Measurements from ENCODE around the gene NUDT6. TPM values are rescaled to one million over a fixed set of nuclear protein-coding genes. Genes with fewer than 3 reads are reported as not detected.

The NUDT6 gene
- total RNA-seq, 2 donors from 2014 or later = 6.2 to 21.1 TPM

GRCh38 chr4:122921300-122921699, 1.1 kb downstream of the NUDT6 start:
- DNase-seq (no peak), ATAC-seq (no peak)
- Histone ChIP-seq H3K9me3 (no peaks in the 10 kb centered on the region), H3K36me3 (replicated peaks in 1 of 2; ENCODE audit: insufficient read depth in 1 of 2, low read depth in 2 of 2) (no peaks in the 10 kb centered on the region), H3K27me3 (no peaks in the 10 kb centered on the region), H3K4me3 (no peak overlapping the region), H3K27ac (no peak overlapping the region), H3K4me1 (peaks cover 17% of the 10 kb centered on the region)
- whole genome bisulfite sequencing, 2 donors = 80 to 83% methylated on average over 5 of the region's 5 CpGs
- intact Hi-C loops (cut with DNase I) = loop anchor here (10.0 kb wide), 1 partner anchor 166 kb away; no protein-coding TSS in a partner anchor
- no peak for TF ChIP-seq POLR2A (IDR thresholded peaks at IDR 0.05)
- TF ChIP-seq, protein P1, sequence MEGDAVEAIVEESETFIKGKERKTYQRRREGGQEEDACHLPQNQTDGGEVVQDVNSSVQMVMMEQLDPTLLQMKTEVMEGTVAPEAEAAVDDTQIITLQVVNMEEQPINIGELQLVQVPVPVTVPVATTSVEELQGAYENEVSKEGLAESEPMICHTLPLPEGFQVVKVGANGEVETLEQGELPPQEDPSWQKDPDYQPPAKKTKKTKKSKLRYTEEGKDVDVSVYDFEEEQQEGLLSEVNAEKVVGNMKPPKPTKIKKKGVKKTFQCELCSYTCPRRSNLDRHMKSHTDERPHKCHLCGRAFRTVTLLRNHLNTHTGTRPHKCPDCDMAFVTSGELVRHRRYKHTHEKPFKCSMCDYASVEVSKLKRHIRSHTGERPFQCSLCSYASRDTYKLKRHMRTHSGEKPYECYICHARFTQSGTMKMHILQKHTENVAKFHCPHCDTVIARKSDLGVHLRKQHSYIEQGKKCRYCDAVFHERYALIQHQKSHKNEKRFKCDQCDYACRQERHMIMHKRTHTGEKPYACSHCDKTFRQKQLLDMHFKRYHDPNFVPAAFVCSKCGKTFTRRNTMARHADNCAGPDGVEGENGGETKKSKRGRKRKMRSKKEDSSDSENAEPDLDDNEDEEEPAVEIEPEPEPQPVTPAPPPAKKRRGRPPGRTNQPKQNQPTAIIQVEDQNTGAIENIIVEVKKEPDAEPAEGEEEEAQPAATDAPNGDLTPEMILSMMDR (IDR thresholded peaks at IDR 0.05) = no peak

GRCh38 chr4:122920473-122920872, 1.9 kb downstream of the NUDT6 start:
- intact Hi-C loops (cut with DNase I) = loop anchor here (10.0 kb wide), 1 partner anchor 166 kb away; no protein-coding TSS in a partner anchor
- no peak overlapping the region for H3K27ac ChIP-seq
- ATAC-seq = no peak
- WGBS, 2 donors = 42 to 61% methylated on average over 5 of the region's 5 CpGs
- H3K4me3 ChIP-seq = no peak overlapping the region
- peaks cover 17% of the 10 kb centered on the region for H3K4me1 ChIP-seq
- H3K27me3 ChIP-seq = no peaks in the 10 kb centered on the region
- no peak for DNase-seq
- TF ChIP-seq, protein P1 (IDR thresholded peaks at IDR 0.05) = no peak
- no peak for TF ChIP-seq POLR2A (IDR thresholded peaks at IDR 0.05)
- H3K36me3 ChIP-seq (replicated peaks in 1 of 2; ENCODE audit: insufficient read depth in 1 of 2, low read depth in 2 of 2) = no peaks in the 10 kb centered on the region
- H3K9me3 ChIP-seq = no peaks in the 10 kb centered on the region

DNA sequence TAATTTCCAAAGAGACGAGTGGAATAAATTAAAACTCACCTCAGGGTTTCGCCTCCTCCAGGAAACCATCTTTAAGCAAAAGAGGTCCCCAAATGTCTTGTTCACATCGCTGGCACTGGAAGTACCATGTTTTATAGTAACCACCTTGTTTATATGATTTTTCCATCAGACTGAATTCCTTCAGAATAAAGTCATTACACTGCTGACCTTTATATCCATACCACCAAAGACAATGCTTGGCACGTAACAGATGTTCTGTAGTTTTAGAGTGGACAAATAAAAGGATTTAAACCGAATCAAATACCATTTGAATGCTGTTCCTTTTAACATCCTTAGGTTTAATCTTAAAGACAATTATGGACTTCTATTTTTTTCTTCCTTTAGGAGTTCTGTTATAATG, 4.7 kb downstream of the NUDT6 start:
- no peak for TF ChIP-seq POLR2A (IDR thresholded peaks at IDR 0.05)
- TF ChIP-seq, protein P1 (IDR thresholded peaks at IDR 0.05) = no peak
- H3K4me3 ChIP-seq = no peak overlapping the region
- H3K36me3 ChIP-seq (replicated peaks in 1 of 2; ENCODE audit: insufficient read depth in 1 of 2, low read depth in 2 of 2) = no peaks in the 10 kb centered on the region
- DNase-seq = no peak
- peaks cover 7% of the 10 kb centered on the region for H3K4me1 ChIP-seq
- H3K9me3 ChIP-seq = no peaks in the 10 kb centered on the region
- H3K27ac ChIP-seq = no peak overlapping the region
- H3K27me3 ChIP-seq = no peaks in the 10 kb centered on the region
- 85 to 89% methylated on average over 5 of the region's 5 CpGs for WGBS, 2 donors
- intact Hi-C loops (cut with DNase I) = no loop called here
- ATAC-seq = no peak

- Histone ChIP-seq H3K4me1 (no peaks in the 10 kb centered on the region), H3K27ac (no peak overlapping the region), H3K4me3 (no peak overlapping the region), H3K9me3 (no peaks in the 10 kb centered on the region), H3K27me3 (no peaks in the 10 kb centered on the region), H3K36me3 (replicated peaks in 1 of 2; ENCODE audit: insufficient read depth in 1 of 2, low read depth in 2 of 2) (no peaks in the 10 kb centered on the region)
- TF ChIP-seq POLR2A (IDR thresholded peaks at IDR 0.05) = no peak
- TF ChIP-seq, protein P1 (IDR thresholded peaks at IDR 0.05) = no peak
- intact Hi-C loops (cut with DNase I) = no loop called here
- WGBS, 2 donors = 68 to 74% methylated on average over 3 of the region's 3 CpGs
- DNase-seq (no peak), ATAC-seq (no peak)
These were observed 7.5 kb downstream of the NUDT6 start for GRCh38 chr4:122914938-122915337.

- TF ChIP-seq, protein P1 (IDR thresholded peaks at IDR 0.05) = peak in 2 of 7 experiments; percentile 17 to 22
- TF ChIP-seq POLR2A (IDR thresholded peaks at IDR 0.05) = no peak
- Histone ChIP-seq H3K36me3 (replicated peaks in 1 of 2; ENCODE audit: insufficient read depth in 1 of 2, low read depth in 2 of 2) (no peaks in the 10 kb centered on the region), H3K27ac (no peak overlapping the region), H3K4me1 (no peaks in the 10 kb centered on the region), H3K9me3 (no peaks in the 10 kb centered on the region), H3K27me3 (no peaks in the 10 kb centered on the region), H3K4me3 (no peak overlapping the region)
- intact Hi-C loops (cut with DNase I) = no loop called here
- no peak for ATAC-seq
- WGBS, 2 donors = 33 to 51% methylated on average over 4 of the region's 4 CpGs
- DNase-seq = no peak
These were observed 8.0 kb downstream of the NUDT6 start for GRCh38 chr4:122914292-122914904.
